GM21576 (cell line): ENCODE results near the gene SORCS1.

ENCODE experiments used
- ATAC-seq: cut with Tn5 transposase; IDR thresholded peaks from one replicate; pipeline ENCODE4 v1.9.1; 2021; ENCODE audit warnings: mild to moderate bottlenecking, moderate library complexity; ENCODE audit not compliant: unreplicated experiment

Gene SORCS1

DNA sequence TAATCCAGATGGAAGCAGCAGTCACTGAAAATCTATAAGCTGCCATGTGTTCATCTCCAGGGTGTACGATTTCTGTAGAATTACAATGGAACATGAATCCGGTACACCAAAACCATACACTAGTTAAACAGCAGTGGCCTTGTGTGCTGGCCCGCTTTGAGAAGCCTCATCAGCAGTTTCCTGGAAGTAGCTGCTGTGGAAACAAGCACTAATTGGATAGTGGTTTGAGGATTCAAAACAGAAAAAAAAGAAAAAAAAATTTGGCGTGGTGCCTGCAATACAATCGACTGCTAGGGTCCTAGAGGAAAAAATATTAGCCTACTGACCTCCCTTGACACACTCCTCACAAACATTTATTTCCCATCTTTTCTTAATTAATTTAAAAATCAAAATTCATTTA lies 545.9 kb downstream of the SORCS1 start:
- no peak for ATAC-seq

DNA sequence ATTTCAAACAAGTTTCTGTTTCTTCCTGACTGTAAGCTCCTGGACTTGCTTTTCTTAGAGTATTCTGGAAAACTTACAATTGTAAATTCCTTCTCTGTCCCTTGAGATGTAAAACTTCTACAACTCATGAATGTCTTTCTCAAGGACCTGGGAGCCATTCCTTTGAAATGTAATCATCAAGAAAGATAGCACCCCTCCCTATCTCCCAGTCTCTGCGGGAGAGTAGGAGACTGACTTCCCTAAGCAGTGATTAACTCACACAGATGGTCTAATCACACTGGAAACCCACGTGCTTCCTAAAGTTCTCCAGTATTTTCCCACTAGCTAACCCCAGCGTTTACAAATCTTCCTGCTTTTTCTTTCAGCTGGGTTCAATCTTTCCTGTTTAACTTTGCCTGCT lies 549.4 kb downstream of the SORCS1 start:
- no peak for ATAC-seq

DNA sequence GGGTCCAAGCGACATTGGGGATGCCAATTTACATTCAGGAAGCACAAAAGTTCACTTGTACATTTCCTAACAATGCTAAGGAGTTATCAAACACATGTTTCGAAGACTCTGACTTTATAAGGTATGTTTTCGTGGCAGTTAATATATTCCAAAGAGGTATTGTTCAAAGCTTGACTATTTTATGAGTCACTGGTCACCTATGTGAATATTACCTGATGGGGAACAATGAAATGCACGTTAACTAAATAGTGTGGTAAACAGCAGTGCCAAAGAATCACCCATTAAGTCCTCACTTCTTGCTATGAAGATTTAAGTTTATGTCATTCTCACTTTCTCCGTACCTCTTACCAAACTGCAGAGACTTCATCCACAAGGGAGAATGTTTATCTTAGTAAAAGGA lies 550.2 kb downstream of the SORCS1 start:
- ATAC-seq, result no peak

DNA sequence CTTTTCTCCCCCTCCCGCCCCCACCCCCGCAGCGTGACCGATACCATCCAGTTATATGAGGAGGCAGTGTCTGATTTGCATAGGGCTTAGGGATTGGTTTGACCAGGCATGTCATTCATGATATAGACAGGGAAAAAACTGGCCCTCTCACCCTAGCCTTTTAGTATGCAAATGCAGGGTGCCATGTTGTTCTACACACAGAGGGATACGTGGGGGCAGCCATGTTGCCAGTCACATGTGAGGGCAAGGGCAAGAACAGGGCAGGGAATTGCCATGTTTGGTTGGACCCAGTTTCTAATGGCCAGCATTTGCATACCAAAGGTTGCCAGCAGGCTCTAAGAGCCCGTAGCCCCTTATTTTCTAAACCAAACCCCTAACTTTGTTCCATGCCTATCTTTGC lies 552.1 kb downstream of the SORCS1 start:
- ATAC-seq, result no peak

DNA sequence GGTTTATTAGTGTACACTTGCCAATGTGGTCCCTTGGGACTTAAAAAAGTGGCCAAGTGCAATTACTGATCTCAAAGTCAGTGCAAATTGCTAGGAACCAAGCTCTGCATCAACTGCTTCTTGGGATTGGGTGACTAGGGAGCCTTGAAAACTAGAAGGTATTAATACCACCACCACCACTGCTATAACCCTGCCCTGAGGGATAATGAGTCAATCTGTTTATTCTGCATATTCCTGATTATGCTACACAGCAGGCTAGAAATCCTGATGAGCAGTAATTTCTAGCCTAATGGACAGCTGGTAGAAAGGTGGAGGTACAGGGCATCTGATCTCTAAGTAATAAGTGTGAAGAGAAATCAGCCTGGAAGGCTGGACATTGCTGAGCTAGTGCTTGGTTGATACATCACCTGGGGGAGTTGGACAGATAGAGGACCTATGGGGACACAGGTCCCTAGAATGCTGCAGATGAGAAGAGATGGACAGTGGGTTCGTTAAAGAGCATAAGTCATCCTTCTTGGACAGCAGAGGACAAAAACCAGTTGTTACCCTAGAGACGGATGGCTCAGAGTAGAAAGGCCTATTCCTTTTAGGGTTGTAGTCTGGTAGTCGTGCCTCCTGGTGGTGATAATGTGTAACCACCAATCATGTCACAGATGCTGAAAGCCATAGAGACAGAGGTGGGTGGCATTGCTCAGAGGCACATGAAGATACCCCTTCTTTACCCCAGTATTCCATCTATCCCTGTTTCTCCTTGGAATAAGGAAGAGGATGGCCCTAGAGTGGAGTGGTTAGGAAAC lies 554.8 kb downstream of the SORCS1 start:
- no peak for ATAC-seq

DNA sequence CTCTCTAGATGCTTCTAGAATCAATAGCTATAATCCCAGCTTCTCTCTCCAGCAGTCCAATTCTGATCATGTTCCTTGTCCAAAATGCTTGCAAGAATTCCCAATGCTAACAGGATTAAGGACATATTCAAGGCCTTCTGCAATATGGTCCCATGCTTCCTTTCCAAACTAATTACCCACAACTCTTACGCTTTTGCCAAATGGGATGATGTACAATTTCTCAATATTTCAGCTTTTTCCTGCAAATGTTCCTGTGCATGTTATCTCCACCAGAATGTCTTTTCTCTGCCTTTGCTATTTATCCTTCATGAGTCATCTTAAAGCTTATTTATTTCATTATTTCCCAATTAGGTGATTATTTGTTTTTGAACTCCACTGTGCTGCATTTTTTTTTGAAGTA lies 556.4 kb downstream of the SORCS1 start:
- no peak for ATAC-seq

- ATAC-seq, result no peak
These were observed 569.2 kb downstream of the SORCS1 start for GRCh38 chr10:106595281-106595680.

- no peak for ATAC-seq
These were observed 570.6 kb downstream of the SORCS1 start for GRCh38 chr10:106593876-106594275.

GRCh38 chr10:106592396-106592795 lies 572.1 kb downstream of the SORCS1 start:
- ATAC-seq, result no peak

- ATAC-seq, result no peak
These were observed 582.2 kb downstream of the SORCS1 start for GRCh38 chr10:106582291-106582690.

DNA sequence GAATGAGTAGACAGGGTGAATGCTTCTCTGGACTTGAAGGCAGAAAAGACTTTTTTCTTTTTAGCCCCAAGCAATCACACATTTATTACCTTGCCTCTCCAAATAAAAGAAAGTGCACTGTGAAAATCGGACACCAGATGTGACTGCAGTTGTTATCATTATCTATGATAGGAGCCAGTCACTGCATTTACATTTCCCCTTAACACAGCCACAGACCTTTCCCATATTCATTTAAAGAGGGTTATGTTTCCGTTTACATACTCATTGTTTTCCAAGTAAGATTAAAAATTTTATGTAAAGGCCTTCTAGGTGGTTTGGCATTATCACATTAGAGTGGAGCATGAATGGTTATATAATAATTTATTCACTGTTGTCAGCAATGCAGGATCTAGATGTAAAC lies 586.8 kb downstream of the SORCS1 start:
- ATAC-seq, result no peak

- no peak for ATAC-seq
These were observed 587.2 kb downstream of the SORCS1 start for GRCh38 chr10:106577266-106577665.

DNA sequence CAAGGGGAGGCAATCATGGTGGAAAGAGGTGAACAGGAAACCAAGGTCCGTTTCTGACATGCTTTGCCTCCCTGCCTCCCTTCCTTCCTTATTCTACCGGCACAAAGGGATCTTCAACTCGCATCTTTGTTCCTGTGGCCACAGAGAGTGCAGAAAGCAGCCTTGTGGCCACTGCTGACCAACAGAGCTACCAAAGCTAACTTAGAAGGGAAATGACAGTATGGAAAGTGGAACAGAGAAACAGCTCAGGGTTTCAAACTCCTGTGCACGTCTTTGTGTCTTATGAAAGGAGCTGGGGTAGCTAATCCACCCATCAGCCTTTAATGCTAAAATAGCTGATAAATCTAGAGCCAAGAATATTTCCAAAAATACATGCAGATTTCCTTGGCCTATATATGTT lies 588.0 kb downstream of the SORCS1 start:
- no peak for ATAC-seq

DNA sequence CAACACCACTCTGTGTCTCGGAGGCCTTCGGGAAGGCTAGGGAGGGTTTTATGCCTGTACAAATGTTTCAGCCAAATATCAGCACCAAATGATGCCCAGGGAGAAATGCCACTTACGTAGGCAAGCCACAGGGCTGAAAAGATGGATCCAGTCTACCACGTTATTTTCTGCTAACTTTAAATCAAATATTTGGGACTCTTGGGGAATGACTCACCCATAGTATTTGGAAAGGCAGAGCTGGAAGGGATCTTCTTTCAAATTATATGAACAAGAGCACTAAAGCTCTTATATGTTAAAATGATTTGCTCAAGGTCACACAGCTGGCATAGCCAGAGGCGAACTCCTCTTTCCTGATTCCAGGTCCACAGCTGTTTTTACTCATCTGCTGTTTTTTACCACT lies 591.4 kb downstream of the SORCS1 start:
- ATAC-seq, result no peak

DNA sequence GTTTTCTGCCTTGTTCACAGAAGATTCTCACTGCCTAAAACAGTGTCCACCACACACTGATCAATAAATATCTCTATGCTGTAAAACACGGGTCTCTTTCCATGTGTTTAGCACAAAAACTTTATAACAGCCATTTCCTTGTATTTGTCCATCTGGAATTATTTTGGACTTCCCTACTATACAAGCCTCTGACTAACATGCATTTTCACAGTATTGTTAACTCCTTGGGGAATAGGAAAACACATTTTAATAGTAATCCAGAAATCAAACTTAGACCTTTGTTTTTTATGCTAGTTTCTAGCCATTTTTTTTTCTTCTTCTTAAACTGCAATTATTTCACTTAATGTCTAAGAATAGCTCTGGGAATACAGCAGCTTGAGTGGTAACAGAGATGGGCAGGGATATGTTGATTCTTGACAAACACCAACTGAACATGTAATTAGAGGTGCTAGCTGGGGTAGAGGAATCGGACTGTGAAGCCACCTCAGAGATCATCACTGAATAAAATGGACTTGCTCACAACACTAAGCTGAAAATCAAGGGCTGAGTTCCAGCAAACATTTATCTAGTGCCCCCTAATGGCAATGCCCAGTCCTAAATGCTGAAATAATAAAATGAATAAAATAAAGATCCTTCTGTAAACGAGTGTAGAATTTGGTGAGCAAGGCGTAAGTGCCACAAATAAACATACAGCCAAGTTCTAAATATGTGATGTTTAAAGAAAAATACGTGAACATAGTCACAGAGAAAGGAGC lies 593.1 kb downstream of the SORCS1 start:
- no peak for ATAC-seq

- ATAC-seq, result no peak
These were observed 594.2 kb downstream of the SORCS1 start for GRCh38 chr10:106570268-106570667.

GRCh38 chr10:106567629-106568028 lies 596.9 kb downstream of the SORCS1 start:
- ATAC-seq, result no peak

- ATAC-seq, result no peak
These were observed 597.6 kb downstream of the SORCS1 start for GRCh38 chr10:106566873-106567272.

DNA sequence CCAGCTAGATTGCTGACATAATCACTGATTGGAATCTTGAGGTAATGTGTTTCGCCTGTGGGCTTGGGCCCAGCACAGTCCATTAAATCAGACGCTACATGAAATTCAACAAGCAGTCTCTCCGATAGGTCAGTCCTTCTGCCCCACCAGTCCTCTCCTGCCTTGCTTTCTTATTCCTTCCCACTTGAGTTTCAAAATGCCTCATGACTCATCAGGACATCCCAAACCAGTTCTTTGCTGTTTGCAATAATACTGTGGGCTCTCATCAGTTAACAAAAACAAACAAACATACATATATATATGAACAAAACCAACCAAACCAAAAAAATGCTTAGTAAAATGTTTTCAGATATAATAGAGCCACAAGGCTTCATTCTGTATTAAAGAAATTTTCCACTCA lies 599.0 kb downstream of the SORCS1 start:
- ATAC-seq, result no peak

GRCh38 chr10:106563384-106563783 lies 601.1 kb downstream of the SORCS1 start:
- no peak for ATAC-seq

- no peak for ATAC-seq
These were observed 603.4 kb downstream of the SORCS1 start for GRCh38 chr10:106560925-106561640.

DNA sequence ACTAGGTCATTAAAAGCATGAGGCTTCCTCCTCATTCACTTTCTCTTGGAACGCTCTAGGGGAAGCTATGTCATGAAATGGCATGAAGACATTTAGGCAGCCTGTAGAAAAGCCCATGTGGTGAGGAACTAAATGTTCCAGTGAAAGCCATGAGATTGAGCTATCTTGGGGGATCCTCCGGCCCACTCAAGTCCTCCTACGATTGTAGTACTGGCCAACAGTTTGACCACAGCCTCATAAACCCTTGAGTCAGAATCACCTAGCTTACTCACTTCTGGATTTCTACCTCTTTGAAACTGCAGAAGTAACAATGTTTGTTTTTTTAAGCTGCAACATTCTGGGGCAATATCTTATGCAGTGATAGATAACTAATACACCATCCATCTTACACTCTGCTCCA lies 605.1 kb downstream of the SORCS1 start:
- no peak for ATAC-seq
